Hypothalamus (tissue), 51 donors: ENCODE data around the gene XCL1.
"Not testable (repeated sequence)": the region's sequence is repeated elsewhere in the genome, so short reads cannot be mapped to it uniquely, and the experiment has no call there.

Experiments
- DNase-seq, 51 donors: peaks; one replicate each; lab custom pipeline; 2025; lab: John Stamatoyannopoulos, UW

The XCL1 gene, protein sequence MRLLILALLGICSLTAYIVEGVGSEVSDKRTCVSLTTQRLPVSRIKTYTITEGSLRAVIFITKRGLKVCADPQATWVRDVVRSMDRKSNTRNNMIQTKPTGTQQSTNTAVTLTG

DNA sequence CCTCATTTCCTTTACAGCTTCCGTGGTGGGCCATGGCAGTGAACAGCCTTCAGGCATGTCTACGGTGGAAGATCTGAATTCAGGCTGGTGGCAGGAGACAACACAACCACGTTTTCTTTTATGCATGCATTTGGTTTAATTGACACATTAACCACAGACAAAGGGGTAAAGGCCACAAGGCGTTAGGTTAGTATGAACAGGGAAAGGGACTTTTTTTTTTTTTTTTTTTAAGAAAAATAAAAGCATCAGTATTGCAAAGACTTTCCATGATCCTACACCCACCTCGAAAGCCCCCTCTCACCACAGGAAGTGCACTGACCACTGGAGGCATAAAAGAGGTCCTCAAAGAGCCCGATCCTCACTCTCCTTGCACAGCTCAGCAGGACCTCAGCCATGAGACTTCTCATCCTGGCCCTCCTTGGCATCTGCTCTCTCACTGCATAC lies at the start of gene XCL1:
Gene XCL1 (plus strand): TSS at position 361 of the 444 bp plus-strand sequence. CDS start 33 bp downstream, at position 394.
- not testable (repeated sequence) for DNase-seq

GRCh38 chr1:168529518-168529917 lies 46.9 kb upstream of the XCL1 start:
- no peak for DNase-seq

GRCh38 chr1:168531615-168532345 lies 44.6 kb upstream of the XCL1 start:
- DNase-seq: no peak

DNA sequence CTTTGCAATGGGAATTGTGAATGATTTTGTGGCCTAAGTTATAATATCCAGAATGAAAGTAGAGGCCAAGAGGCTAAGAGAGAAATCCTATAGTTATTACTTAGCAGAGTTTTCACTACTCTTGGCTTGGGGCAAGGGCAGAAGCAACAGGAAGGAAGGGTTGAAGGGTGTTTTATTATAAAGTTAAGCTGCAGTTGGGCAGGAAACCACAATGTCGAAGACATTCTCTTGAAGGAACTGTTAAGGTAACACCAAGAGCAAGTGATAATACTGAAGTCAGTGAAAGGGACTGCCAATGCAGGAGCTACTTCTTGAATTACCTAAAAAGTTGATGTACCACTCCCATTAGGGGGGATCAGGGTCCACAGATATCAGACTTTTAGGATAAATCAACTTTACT lies 40.9 kb upstream of the XCL1 start:
- no peak for DNase-seq

DNA sequence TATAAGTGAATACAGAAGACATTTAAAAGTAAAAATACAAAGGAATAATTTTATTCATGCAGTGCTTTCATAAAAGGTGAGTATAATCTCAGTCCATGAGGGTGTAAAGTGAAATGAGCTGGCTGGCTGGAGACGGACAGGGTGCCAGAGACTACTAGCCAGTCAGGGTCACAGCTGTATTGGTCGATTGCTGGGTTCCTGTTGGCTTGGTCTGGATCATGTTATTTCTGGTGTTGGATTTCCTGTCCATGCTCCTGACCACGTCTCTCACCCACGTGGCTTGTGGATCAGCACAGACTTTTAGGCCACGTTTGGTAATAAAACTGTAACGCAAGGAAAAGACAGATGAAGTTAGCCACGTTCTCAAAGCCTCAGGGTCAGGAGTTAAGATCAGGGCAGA lies 35.6 kb upstream of the XCL1 start:
- peak in 9 of 51 donors; percentile 1 to 28 (median 4) for DNase-seq

DNA sequence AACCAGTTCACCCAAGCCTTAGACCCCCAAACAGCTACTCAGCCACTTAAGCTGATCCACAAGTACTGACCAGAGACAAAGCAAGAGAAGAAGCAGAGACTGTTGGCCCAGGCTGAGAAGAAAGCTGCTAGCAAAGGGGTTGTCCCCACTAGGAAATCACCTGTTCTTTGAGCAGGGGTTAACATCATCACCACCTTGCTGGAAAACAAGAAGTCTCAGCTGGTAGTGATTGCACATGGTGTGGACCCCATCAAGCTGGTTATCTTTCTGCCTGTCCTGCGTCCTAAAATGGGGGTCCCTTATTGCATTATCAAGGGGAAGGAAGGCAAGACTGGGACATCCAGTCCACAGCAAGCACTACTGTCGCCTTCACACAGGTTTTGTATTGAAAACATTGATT lies 33.4 kb upstream of the XCL1 start:
- DNase-seq: not testable (repeated sequence)

DNA sequence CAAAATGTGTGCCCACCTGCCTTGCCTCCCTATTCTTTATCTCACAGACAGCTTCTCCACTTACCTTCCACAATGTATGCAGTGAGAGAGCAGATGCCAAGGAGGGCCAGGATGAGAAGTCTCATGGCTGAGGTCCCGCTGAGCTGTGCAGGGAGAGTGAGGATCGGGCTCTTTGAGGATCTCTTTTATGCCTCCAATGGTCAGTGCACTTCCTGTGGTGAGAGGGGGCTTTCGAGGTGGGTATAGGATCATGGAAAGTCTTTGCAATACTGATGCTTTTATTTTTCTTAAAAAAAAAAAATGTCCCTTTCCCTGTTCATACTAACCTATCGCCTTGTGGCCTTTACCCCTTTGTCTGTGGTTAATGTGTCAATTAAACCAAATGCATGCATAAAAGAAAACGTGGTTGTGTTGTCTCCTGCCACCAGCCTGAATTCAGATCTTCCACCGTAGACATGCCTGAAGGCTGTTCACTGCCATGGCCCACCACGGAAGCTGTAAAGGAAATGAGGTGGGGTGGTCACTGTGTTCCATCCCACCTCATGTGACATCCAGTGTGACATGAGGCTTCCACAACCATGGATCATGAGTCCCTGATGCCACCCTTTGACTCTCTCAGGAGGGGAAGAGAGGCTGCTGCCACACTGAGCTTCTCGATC lies 32.4 kb upstream of the XCL1 start, which contains the start of gene XCL2:
Gene XCL2 (minus strand): TSS at position 158 of the 659 bp plus-strand sequence. CDS start 33 bp downstream, at position 125.
- not testable (repeated sequence) for DNase-seq

GRCh38 chr1:168545678-168546552 lies 30.5 kb upstream of the XCL1 start:
- not testable (repeated sequence) for DNase-seq

- DNase-seq: not testable (repeated sequence)
Measured at GRCh38 chr1:168546553-168546895, 29.9 kb upstream of the XCL1 start.

DNA sequence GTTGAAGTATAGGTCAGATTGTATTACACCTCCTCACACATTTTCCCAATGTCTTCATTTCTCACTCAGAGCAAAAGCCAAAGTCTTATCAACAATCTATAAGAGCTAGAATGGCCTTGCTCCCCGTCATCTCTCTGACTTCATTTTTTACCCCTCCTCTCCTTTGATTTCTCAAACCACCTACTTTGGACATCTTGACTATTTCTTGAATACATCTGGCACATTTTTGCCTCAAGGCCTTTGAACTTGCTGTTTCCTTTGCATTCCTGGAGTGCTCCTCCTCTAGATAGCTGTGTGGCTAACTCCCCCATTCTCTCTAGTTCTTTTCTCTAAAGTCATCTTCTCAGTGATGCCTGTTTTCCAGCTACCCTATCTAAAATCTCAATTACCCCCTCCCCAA lies 25.4 kb upstream of the XCL1 start:
- no peak for DNase-seq

- no peak for DNase-seq
Measured at GRCh38 chr1:168551688-168552087, 24.7 kb upstream of the XCL1 start.

DNA sequence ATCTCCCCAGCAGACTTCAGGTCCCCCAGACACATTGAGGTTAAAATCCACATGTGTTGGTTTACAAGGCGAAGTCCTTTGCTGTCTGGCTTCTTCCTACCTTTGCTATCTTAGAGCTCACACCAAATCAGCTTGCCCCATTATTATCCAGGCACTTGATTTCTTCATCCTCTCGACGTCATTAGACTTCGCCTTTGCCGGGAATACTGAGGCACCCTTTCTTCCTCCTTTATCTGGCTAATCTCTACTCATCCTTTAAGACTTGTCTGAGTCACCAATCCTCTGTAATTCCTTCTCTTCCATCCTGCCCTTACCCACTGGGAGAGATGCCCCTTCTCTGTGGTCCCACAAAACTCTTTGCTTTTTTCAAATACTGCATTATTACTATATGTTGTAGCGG lies 23.4 kb upstream of the XCL1 start:
- no peak for DNase-seq

DNA sequence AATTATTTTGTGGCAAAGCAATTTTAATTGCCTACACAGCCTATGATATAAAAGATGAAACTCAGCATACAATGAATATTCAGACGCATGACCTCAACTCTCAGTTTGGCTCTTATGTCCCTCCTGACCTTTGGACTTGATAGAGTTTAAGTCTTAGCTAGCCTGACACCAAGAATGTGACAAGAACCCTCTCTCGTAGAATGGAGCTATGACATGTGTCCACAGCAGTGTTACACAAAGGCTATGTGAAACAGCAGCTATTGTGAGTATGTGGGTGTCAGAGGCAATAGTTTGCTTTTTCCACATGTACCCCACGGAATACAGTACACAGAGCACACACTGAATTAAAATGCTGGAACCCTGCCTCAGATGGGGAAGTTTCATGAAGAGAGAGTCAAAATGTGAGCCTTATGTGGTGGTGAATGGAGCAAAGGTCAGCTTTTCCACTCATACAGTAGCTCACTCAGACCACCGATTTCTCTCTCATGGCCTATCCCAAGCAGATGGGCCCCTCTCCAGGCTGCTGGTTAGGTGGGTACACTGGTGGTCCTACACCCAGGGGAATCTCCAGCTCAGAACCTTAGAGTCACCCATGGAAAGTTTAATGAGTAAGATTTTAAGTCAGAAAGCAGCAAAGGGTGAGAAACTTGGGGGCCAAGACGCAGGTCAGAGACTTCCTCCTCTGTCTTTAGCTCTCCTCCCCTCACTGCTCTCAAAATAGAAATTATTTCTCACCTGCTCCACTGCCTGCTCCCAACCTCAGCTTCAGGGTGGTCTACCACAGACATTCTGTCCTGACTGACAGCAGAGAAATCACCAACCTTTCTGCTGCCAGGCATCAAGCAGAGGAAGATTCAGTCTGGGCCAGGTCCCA lies 22.5 kb upstream of the XCL1 start:
- DNase-seq: no peak

- no peak for DNase-seq
Measured at GRCh38 chr1:168554603-168555483, 21.6 kb upstream of the XCL1 start.

DNA sequence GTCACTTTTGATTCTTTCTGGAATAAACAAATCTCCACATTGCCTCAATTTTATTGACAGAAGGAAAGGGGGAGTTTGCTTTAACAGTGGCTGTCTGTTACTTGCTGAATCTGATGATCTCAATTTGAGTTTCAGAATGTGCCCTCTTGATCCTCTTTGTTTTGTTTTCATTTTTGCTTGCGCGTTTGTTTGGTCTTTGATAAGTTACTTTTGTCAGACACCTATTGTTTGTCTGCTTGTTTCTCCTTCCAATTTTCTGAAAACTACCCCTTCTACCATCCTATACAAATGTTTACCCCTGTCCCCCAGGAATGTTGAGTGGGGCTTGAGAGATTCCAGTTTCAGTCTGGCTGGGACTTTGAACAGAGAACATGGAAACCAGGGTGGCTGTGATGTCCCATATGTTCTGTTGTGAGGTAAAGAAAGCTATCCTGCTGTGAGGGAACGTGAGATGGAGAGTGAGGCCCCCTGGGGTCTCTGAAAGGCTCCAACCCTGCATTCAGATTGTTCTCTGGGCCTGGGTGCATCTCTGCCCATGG lies 20.8 kb upstream of the XCL1 start:
- no peak for DNase-seq

- DNase-seq: no peak
Measured at GRCh38 chr1:168556647-168557046, 19.8 kb upstream of the XCL1 start.

- DNase-seq: no peak
Measured at GRCh38 chr1:168560370-168560769, 16.0 kb upstream of the XCL1 start.

DNA sequence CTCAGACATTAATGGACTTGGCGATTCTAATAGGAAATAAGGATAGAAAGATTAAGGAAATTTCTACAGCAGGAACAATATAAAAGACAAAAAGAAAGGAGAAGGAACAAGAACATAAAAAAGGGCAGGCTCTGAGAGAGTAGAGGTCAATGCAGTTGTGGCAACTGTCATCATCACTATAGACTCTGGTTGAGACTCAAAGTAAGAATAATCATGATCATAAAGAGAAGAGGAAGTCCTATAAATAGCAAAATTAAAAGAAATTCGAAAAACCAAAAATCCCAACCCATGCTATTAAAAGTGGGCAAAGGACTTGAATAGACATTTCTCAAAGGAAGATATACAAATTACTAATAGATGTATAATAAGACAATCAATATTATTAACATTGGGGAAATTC lies 14.4 kb upstream of the XCL1 start:
- no peak for DNase-seq

- DNase-seq: no peak
Measured at GRCh38 chr1:168565825-168566224, 10.6 kb upstream of the XCL1 start.
